Endothelial cell of umbilical vein (primary cell): ENCODE measurements around the gene ITIH5.

ENCODE experiments used
- POLR2A ChIP-seq: IDR thresholded peaks from 2 replicates; pipeline ENCODE4 v1.6.1; 2012; ENCODE audit warnings: low read depth, mild to moderate bottlenecking, control low read depth, low read length
- TF ChIP-seq, protein P1 (sequence below), 2 donors: IDR thresholded peaks; 1 replicate in 1 of 2; 2 replicates in 1 of 2; pipeline ENCODE4 v1.5.1; 2011; ENCODE audit warnings: low read length in 2 of 2, mild to moderate bottlenecking in 2 of 2, moderate library complexity in 2 of 2, control low read depth in 1 of 2, inconsistent platforms in 1 of 2, low read depth in 1 of 2; ENCODE audit not compliant: insufficient read depth in 1 of 2; ENCODE audit errors: extremely low read depth in 1 of 2
- TF ChIP-seq, protein P2 (sequence below): IDR thresholded peaks from 2 replicates; pipeline ENCODE4 v1.6.1; 2011; ENCODE audit not compliant: insufficient read depth, insufficient read length

DNA sequence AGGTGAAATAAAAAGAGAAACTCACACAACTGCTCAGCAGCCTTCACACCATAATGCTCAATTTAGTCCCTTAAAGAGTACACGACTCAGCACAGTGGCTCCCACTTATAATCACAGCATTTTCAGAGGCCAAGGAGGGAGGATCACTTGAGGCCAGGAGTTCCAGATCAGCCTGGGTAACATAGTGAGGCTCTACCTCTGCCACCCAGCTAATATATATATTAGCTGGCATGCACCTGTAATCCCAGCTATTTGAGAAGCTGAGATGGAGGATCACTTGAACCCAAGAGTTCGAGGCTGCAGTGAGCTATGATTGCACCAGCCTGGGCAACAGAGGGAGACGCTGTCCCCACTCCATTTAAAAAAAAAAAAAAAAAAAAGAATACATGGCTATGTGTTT lies 38.6 kb upstream of the ITIH5 start:
- TF ChIP-seq, protein P1, sequence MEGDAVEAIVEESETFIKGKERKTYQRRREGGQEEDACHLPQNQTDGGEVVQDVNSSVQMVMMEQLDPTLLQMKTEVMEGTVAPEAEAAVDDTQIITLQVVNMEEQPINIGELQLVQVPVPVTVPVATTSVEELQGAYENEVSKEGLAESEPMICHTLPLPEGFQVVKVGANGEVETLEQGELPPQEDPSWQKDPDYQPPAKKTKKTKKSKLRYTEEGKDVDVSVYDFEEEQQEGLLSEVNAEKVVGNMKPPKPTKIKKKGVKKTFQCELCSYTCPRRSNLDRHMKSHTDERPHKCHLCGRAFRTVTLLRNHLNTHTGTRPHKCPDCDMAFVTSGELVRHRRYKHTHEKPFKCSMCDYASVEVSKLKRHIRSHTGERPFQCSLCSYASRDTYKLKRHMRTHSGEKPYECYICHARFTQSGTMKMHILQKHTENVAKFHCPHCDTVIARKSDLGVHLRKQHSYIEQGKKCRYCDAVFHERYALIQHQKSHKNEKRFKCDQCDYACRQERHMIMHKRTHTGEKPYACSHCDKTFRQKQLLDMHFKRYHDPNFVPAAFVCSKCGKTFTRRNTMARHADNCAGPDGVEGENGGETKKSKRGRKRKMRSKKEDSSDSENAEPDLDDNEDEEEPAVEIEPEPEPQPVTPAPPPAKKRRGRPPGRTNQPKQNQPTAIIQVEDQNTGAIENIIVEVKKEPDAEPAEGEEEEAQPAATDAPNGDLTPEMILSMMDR (IDR thresholded peaks at IDR 0.05; ENCODE audit: extremely low read depth in 1 of 2, insufficient read depth in 1 of 2, low read depth in 1 of 2, low read length in 2 of 2) = no peak
- TF ChIP-seq, protein P2, sequence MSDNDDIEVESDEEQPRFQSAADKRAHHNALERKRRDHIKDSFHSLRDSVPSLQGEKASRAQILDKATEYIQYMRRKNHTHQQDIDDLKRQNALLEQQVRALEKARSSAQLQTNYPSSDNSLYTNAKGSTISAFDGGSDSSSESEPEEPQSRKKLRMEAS = no peak
- no peak for TF ChIP-seq POLR2A
